ENCODE data around the gene SMAP2.
A peak's percentile ranks its signal among the peaks of the same experiment; 100 is the strongest.

Gene SMAP2

GRCh38 chr1:40353082-40353481 lies 20.4 kb upstream of the SMAP2 start:
- H3K27me3 Mint-ChIP-seq, result no peaks in the 10 kb centered on the region
- H3K4me3 Mint-ChIP-seq, result peak overlapping the region; percentile 32
- H3K36me3 Mint-ChIP-seq (ENCODE audit: low read depth), result peaks cover 75% of the 10 kb centered on the region
- peak overlapping the region; percentile 92 for H3K27ac Mint-ChIP-seq
- H3K4me1 Mint-ChIP-seq (ENCODE audit: low read depth), result peaks cover 74% of the 10 kb centered on the region
- no peaks in the 10 kb centered on the region for H3K9me3 Mint-ChIP-seq
- intact Hi-C loops (cut with micrococcal nuclease), result loop anchor here (2.0 kb wide), 1 partner anchor 42 kb away; no protein-coding TSS in a partner anchor

- no peaks in the 10 kb centered on the region for H3K27me3 Mint-ChIP-seq
- intact Hi-C loops (cut with micrococcal nuclease), result no loop called here
- H3K9me3 Mint-ChIP-seq, result peaks cover 7% of the 10 kb centered on the region
- peak overlapping the region; percentile 88 for H3K27ac Mint-ChIP-seq
- H3K4me3 Mint-ChIP-seq, result no peak overlapping the region
- H3K36me3 Mint-ChIP-seq (ENCODE audit: low read depth), result peaks cover 92% of the 10 kb centered on the region
- peaks cover 79% of the 10 kb centered on the region for H3K4me1 Mint-ChIP-seq (ENCODE audit: low read depth)
These were observed 15.9 kb upstream of the SMAP2 start for GRCh38 chr1:40357625-40358024.

GRCh38 chr1:40360631-40361030 lies 12.9 kb upstream of the SMAP2 start:
- H3K4me3 Mint-ChIP-seq, result no peak overlapping the region
- H3K9me3 Mint-ChIP-seq, result peaks cover 7% of the 10 kb centered on the region
- intact Hi-C loops (cut with micrococcal nuclease), result loop anchor here (5.0 kb wide), 1 partner anchor 52 kb away; no protein-coding TSS in a partner anchor
- H3K36me3 Mint-ChIP-seq (ENCODE audit: low read depth), result peaks cover 96% of the 10 kb centered on the region
- H3K27ac Mint-ChIP-seq, result peak overlapping the region; percentile 52
- no peaks in the 10 kb centered on the region for H3K27me3 Mint-ChIP-seq
- peaks cover 56% of the 10 kb centered on the region for H3K4me1 Mint-ChIP-seq (ENCODE audit: low read depth)

- Mint-ChIP-seq H3K27ac (peak overlapping the region; percentile 52), H3K4me3 (no peak overlapping the region), H3K27me3 (no peaks in the 10 kb centered on the region), H3K36me3 (ENCODE audit: low read depth) (peaks cover 92% of the 10 kb centered on the region), H3K9me3 (peaks cover 7% of the 10 kb centered on the region), H3K4me1 (ENCODE audit: low read depth) (peaks cover 50% of the 10 kb centered on the region)
- intact Hi-C loops (cut with micrococcal nuclease), result loop anchor here (5.0 kb wide), 1 partner anchor 51 kb away; no protein-coding TSS in a partner anchor
These were observed 12.3 kb upstream of the SMAP2 start for GRCh38 chr1:40361201-40361600.

GRCh38 chr1:40361637-40362036 lies 11.9 kb upstream of the SMAP2 start:
- Mint-ChIP-seq H3K9me3 (peaks cover 7% of the 10 kb centered on the region), H3K4me1 (ENCODE audit: low read depth) (peaks cover 46% of the 10 kb centered on the region), H3K4me3 (no peak overlapping the region), H3K27me3 (no peaks in the 10 kb centered on the region), H3K27ac (peak overlapping the region; percentile 52), H3K36me3 (ENCODE audit: low read depth) (peaks cover 87% of the 10 kb centered on the region)
- intact Hi-C loops (cut with micrococcal nuclease), result loop anchor here (5.0 kb wide), 1 partner anchor 51 kb away; no protein-coding TSS in a partner anchor

- intact Hi-C loops (cut with micrococcal nuclease), result loop anchor here (5.0 kb wide), 1 partner anchor 50 kb away; no protein-coding TSS in a partner anchor
- H3K4me3 Mint-ChIP-seq, result no peak overlapping the region
- H3K4me1 Mint-ChIP-seq (ENCODE audit: low read depth), result peaks cover 40% of the 10 kb centered on the region
- peak overlapping the region; percentile 52 for H3K27ac Mint-ChIP-seq
- peaks cover 7% of the 10 kb centered on the region for H3K9me3 Mint-ChIP-seq
- no peaks in the 10 kb centered on the region for H3K27me3 Mint-ChIP-seq
- H3K36me3 Mint-ChIP-seq (ENCODE audit: low read depth), result peaks cover 82% of the 10 kb centered on the region
These were observed 11.3 kb upstream of the SMAP2 start for GRCh38 chr1:40362199-40362598.

GRCh38 chr1:40362699-40363098 lies 10.8 kb upstream of the SMAP2 start:
- Mint-ChIP-seq H3K27me3 (no peaks in the 10 kb centered on the region), H3K9me3 (peaks cover 7% of the 10 kb centered on the region), H3K4me3 (no peak overlapping the region), H3K4me1 (ENCODE audit: low read depth) (peaks cover 37% of the 10 kb centered on the region), H3K36me3 (ENCODE audit: low read depth) (peaks cover 77% of the 10 kb centered on the region), H3K27ac (no peak overlapping the region)
- intact Hi-C loops (cut with micrococcal nuclease), result loop anchor here (5.0 kb wide), 1 partner anchor 50 kb away; no protein-coding TSS in a partner anchor

GRCh38 chr1:40363721-40364120 lies 9.8 kb upstream of the SMAP2 start:
- no peaks in the 10 kb centered on the region for H3K27me3 Mint-ChIP-seq

GRCh38 chr1:40371707-40372258 lies 1.7 kb upstream of the SMAP2 start:
- Mint-ChIP-seq H3K9me3 (no peaks in the 10 kb centered on the region), H3K4me1 (ENCODE audit: low read depth) (peaks cover 29% of the 10 kb centered on the region), H3K27ac (no peak overlapping the region), H3K4me3 (no peak overlapping the region), H3K27me3 (no peaks in the 10 kb centered on the region), H3K36me3 (ENCODE audit: low read depth) (peaks cover 44% of the 10 kb centered on the region)
- intact Hi-C loops (cut with micrococcal nuclease), result no loop called here

More at GRCh38 chr1:40363721-40364120, 9.8 kb upstream of the SMAP2 start:
- intact Hi-C loops (cut with micrococcal nuclease), result loop anchor here (5.0 kb wide), 1 partner anchor 49 kb away; no protein-coding TSS in a partner anchor
- no peak overlapping the region for H3K27ac Mint-ChIP-seq
- H3K4me3 Mint-ChIP-seq, result no peak overlapping the region
- H3K36me3 Mint-ChIP-seq (ENCODE audit: low read depth), result peaks cover 66% of the 10 kb centered on the region
- peaks cover 7% of the 10 kb centered on the region for H3K9me3 Mint-ChIP-seq
- H3K4me1 Mint-ChIP-seq (ENCODE audit: low read depth), result peaks cover 37% of the 10 kb centered on the region

GRCh38 chr1:40372658-40373322 lies 737 bp upstream of the SMAP2 start:
- peak overlapping the region; percentile 92 for H3K27ac Mint-ChIP-seq

GRCh38 chr1:40377512-40377911 lies 4.0 kb downstream of the SMAP2 start:
- no peak overlapping the region for H3K4me3 Mint-ChIP-seq
- peak overlapping the region; percentile 92 for H3K27ac Mint-ChIP-seq
- H3K9me3 Mint-ChIP-seq, result no peaks in the 10 kb centered on the region
- intact Hi-C loops (cut with micrococcal nuclease), result no loop called here
- no peaks in the 10 kb centered on the region for H3K27me3 Mint-ChIP-seq
- H3K36me3 Mint-ChIP-seq (ENCODE audit: low read depth), result peaks cover 75% of the 10 kb centered on the region
- H3K4me1 Mint-ChIP-seq (ENCODE audit: low read depth), result peaks cover 69% of the 10 kb centered on the region

More at GRCh38 chr1:40372658-40373322, 737 bp upstream of the SMAP2 start:
- H3K27me3 Mint-ChIP-seq, result no peaks in the 10 kb centered on the region
- H3K4me1 Mint-ChIP-seq (ENCODE audit: low read depth), result peaks cover 37% of the 10 kb centered on the region
- no peaks in the 10 kb centered on the region for H3K9me3 Mint-ChIP-seq
- H3K4me3 Mint-ChIP-seq, result peak overlapping the region; percentile 96
- peaks cover 52% of the 10 kb centered on the region for H3K36me3 Mint-ChIP-seq (ENCODE audit: low read depth)
- intact Hi-C loops (cut with micrococcal nuclease), result no loop called here

GRCh38 chr1:40379785-40380452 lies 6.4 kb downstream of the SMAP2 start:
- Mint-ChIP-seq H3K36me3 (ENCODE audit: low read depth) (peaks cover 77% of the 10 kb centered on the region), H3K4me3 (no peak overlapping the region)

GRCh38 chr1:40380817-40381216 lies 7.3 kb downstream of the SMAP2 start:
- Mint-ChIP-seq H3K27me3 (no peaks in the 10 kb centered on the region), H3K4me3 (peak overlapping the region; percentile 42), H3K4me1 (ENCODE audit: low read depth) (peaks cover 83% of the 10 kb centered on the region), H3K27ac (peak overlapping the region; percentile 85), H3K36me3 (ENCODE audit: low read depth) (peaks cover 79% of the 10 kb centered on the region), H3K9me3 (no peaks in the 10 kb centered on the region)
- intact Hi-C loops (cut with micrococcal nuclease), result no loop called here

More at GRCh38 chr1:40379785-40380452, 6.4 kb downstream of the SMAP2 start:
- H3K27ac Mint-ChIP-seq, result peak overlapping the region; percentile 85
- no peaks in the 10 kb centered on the region for H3K9me3 Mint-ChIP-seq
- H3K4me1 Mint-ChIP-seq (ENCODE audit: low read depth), result peaks cover 82% of the 10 kb centered on the region
- H3K27me3 Mint-ChIP-seq, result no peaks in the 10 kb centered on the region
- intact Hi-C loops (cut with micrococcal nuclease), result no loop called here

All from dendritic cell treated with granulocyte-macrophage colony-stimulating factor and Interleukin-4, amounts not matched to agents 40 ng/mL and 50 ng/mL, for 4 days (primary cell).